Measurements from ENCODE around the gene CDH23.

The CDH23 gene

GRCh38 chr10:71700731-71701368 lies 304.1 kb downstream of the CDH23 start:
- DNase-seq, result no peak

- no peak for DNase-seq
Measured at GRCh38 chr10:71701496-71702132, 304.9 kb downstream of the CDH23 start.

- DNase-seq, result no peak
Measured at GRCh38 chr10:71703577-71703976, 306.9 kb downstream of the CDH23 start.

- DNase-seq, result no peak
Measured at GRCh38 chr10:71704816-71705215, 308.1 kb downstream of the CDH23 start.

GRCh38 chr10:71705582-71705981 lies 308.9 kb downstream of the CDH23 start:
- DNase-seq, result no peak

GRCh38 chr10:71706216-71707121 lies 309.7 kb downstream of the CDH23 start:
- DNase-seq, result no peak

GRCh38 chr10:71707240-71707789 lies 310.6 kb downstream of the CDH23 start:
- no peak for DNase-seq

- DNase-seq, result peak; percentile 64
Measured at GRCh38 chr10:71708301-71708703, 311.6 kb downstream of the CDH23 start.

GRCh38 chr10:71708897-71709882 lies 312.5 kb downstream of the CDH23 start:
- no peak for DNase-seq

- DNase-seq, result no peak
Measured at GRCh38 chr10:71710519-71710918, 313.8 kb downstream of the CDH23 start.

GRCh38 chr10:71711052-71711623 lies 314.4 kb downstream of the CDH23 start:
- DNase-seq, result no peak

GRCh38 chr10:71712170-71712569 lies 315.4 kb downstream of the CDH23 start:
- no peak for DNase-seq

GRCh38 chr10:71712572-71713134 lies 315.9 kb downstream of the CDH23 start:
- peak; percentile 47 for DNase-seq

GRCh38 chr10:71713135-71714030 lies 316.7 kb downstream of the CDH23 start:
- DNase-seq, result peak; percentile 57

GRCh38 chr10:71714031-71714410 lies 317.3 kb downstream of the CDH23 start:
- DNase-seq, result no peak

- no peak for DNase-seq
Measured at GRCh38 chr10:71714592-71714991, 317.9 kb downstream of the CDH23 start.

GRCh38 chr10:71715026-71715425 lies 318.3 kb downstream of the CDH23 start:
- DNase-seq, result no peak

- no peak for DNase-seq
Measured at GRCh38 chr10:71715860-71716259, 319.1 kb downstream of the CDH23 start.

GRCh38 chr10:71716426-71716825 lies 319.7 kb downstream of the CDH23 start:
- DNase-seq, result no peak

- no peak for DNase-seq
Measured at GRCh38 chr10:71717056-71717455, 320.3 kb downstream of the CDH23 start.
